Measurements from ENCODE around the gene ZBTB11.

ZBTB11 gene

DNA sequence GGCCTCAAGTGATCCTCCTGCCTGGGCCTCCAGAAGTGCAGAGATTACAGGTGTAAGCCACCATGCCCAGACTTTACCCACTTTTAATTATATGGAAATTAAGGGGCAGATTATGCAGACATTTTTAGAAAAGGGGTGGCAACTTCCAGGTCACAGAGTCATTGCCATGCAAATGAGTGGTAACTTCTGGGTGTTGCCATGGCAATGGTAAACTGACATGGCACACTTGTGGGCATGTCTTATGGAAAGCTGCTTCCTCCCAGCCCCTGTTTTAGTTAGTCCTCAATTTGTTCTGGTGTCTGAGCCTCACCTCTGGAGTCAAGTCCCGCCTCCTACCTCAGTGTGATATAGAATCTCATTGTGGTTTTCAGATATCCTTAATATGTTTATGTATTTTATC lies 53.3 kb downstream of the ZBTB11 start:
- H3K9me2 ChIP-seq (ENCODE audit: low read depth, low read length) = no peaks in the 10 kb centered on the region
- H3K4me3 ChIP-seq (ENCODE audit: low read depth, low read length, poor library complexity, severe bottlenecking) = no peak overlapping the region
- H3K36me3 ChIP-seq (ENCODE audit: insufficient read depth, low read length) = no peaks in the 10 kb centered on the region; the same call in 1 of the 2 replicates
- H2AFZ ChIP-seq (ENCODE audit: low read length) = no peak overlapping the region
- peaks cover 5% of the 10 kb centered on the region; the same call in 1 of the 2 replicates for H3K9me3 ChIP-seq (ENCODE audit: low read length)
- no peak overlapping the region for H3K9ac ChIP-seq (ENCODE audit: low read length)
- no peaks in the 10 kb centered on the region for H4K20me1 ChIP-seq (ENCODE audit: insufficient read depth, low read length)
- no peak overlapping the region for H3K27ac ChIP-seq (ENCODE audit: low read depth, low read length, poor library complexity, severe bottlenecking)
- H3K4me1 ChIP-seq (ENCODE audit: insufficient read depth, low read length, severe bottlenecking) = no peaks in the 10 kb centered on the region
- no peaks in the 10 kb centered on the region for H3K79me2 ChIP-seq (ENCODE audit: insufficient read depth, low read length)
- no peaks in the 10 kb centered on the region for H3F3A ChIP-seq (ENCODE audit: insufficient read depth, low read length)
- TF ChIP-seq, protein P1, sequence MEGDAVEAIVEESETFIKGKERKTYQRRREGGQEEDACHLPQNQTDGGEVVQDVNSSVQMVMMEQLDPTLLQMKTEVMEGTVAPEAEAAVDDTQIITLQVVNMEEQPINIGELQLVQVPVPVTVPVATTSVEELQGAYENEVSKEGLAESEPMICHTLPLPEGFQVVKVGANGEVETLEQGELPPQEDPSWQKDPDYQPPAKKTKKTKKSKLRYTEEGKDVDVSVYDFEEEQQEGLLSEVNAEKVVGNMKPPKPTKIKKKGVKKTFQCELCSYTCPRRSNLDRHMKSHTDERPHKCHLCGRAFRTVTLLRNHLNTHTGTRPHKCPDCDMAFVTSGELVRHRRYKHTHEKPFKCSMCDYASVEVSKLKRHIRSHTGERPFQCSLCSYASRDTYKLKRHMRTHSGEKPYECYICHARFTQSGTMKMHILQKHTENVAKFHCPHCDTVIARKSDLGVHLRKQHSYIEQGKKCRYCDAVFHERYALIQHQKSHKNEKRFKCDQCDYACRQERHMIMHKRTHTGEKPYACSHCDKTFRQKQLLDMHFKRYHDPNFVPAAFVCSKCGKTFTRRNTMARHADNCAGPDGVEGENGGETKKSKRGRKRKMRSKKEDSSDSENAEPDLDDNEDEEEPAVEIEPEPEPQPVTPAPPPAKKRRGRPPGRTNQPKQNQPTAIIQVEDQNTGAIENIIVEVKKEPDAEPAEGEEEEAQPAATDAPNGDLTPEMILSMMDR (IDR thresholded peaks at IDR 0.05; ENCODE audit: low read length) = no peak
- no peak for TF ChIP-seq EZH2 (IDR thresholded peaks at IDR 0.05; ENCODE audit: borderline replicate concordance, low read length)
- no peaks in the 10 kb centered on the region for H3K27me3 ChIP-seq (ENCODE audit: insufficient read depth, low read length)
- H3K4me2 ChIP-seq (ENCODE audit: low read length) = no peak overlapping the region

- H2AFZ ChIP-seq (ENCODE audit: low read length) = no peak overlapping the region
- H3K9me3 ChIP-seq (ENCODE audit: low read length) = no peaks in the 10 kb centered on the region
- H3K9ac ChIP-seq (ENCODE audit: low read length) = no peak overlapping the region
- H3K9me2 ChIP-seq (ENCODE audit: low read depth, low read length) = no peaks in the 10 kb centered on the region
- H3F3A ChIP-seq (ENCODE audit: insufficient read depth, low read length) = no peaks in the 10 kb centered on the region
- H3K79me2 ChIP-seq (ENCODE audit: insufficient read depth, low read length) = no peaks in the 10 kb centered on the region
- no peaks in the 10 kb centered on the region for H3K27me3 ChIP-seq (ENCODE audit: insufficient read depth, low read length)
- no peak for TF ChIP-seq EZH2 (IDR thresholded peaks at IDR 0.05; ENCODE audit: borderline replicate concordance, low read length)
- TF ChIP-seq, protein P1 (IDR thresholded peaks at IDR 0.05; ENCODE audit: low read length) = no peak
- H4K20me1 ChIP-seq (ENCODE audit: insufficient read depth, low read length) = no peaks in the 10 kb centered on the region
- H3K4me3 ChIP-seq (ENCODE audit: low read depth, low read length, poor library complexity, severe bottlenecking) = no peak overlapping the region
- H3K36me3 ChIP-seq (ENCODE audit: insufficient read depth, low read length) = no peaks in the 10 kb centered on the region
- no peak overlapping the region for H3K4me2 ChIP-seq (ENCODE audit: low read length)
- peaks cover 10% of the 10 kb centered on the region for H3K4me1 ChIP-seq (ENCODE audit: insufficient read depth, low read length, severe bottlenecking)
- no peak overlapping the region for H3K27ac ChIP-seq (ENCODE audit: low read depth, low read length, poor library complexity, severe bottlenecking)
Measured at GRCh38 chr3:101619734-101620133, 57.2 kb downstream of the ZBTB11 start.

GRCh38 chr3:101618726-101619125 lies 58.2 kb downstream of the ZBTB11 start:
- Histone ChIP-seq H3K4me3 (ENCODE audit: low read depth, low read length, poor library complexity, severe bottlenecking) (no peak overlapping the region), H3K79me2 (ENCODE audit: insufficient read depth, low read length) (no peaks in the 10 kb centered on the region), H3K9me3 (ENCODE audit: low read length) (no peaks in the 10 kb centered on the region), H3K4me2 (ENCODE audit: low read length) (no peak overlapping the region), H4K20me1 (ENCODE audit: insufficient read depth, low read length) (no peaks in the 10 kb centered on the region), H3K4me1 (ENCODE audit: insufficient read depth, low read length, severe bottlenecking) (peaks cover 10% of the 10 kb centered on the region), H3F3A (ENCODE audit: insufficient read depth, low read length) (no peaks in the 10 kb centered on the region), H3K9me2 (ENCODE audit: low read depth, low read length) (no peaks in the 10 kb centered on the region), H3K27ac (ENCODE audit: low read depth, low read length, poor library complexity, severe bottlenecking) (no peak overlapping the region), H3K36me3 (ENCODE audit: insufficient read depth, low read length) (no peaks in the 10 kb centered on the region), H3K9ac (ENCODE audit: low read length) (no peak overlapping the region), H2AFZ (ENCODE audit: low read length) (no peak overlapping the region), H3K27me3 (ENCODE audit: insufficient read depth, low read length) (no peaks in the 10 kb centered on the region)
- no peak for TF ChIP-seq EZH2 (IDR thresholded peaks at IDR 0.05; ENCODE audit: borderline replicate concordance, low read length)
- TF ChIP-seq, protein P1 (IDR thresholded peaks at IDR 0.05; ENCODE audit: low read length) = no peak

Data from OCI-LY1 (cell line).